Body of pancreas (tissue), 4 donors: ENCODE results near the gene MPLKIP. TPM values are rescaled to one million over a fixed set of nuclear protein-coding genes. Genes with fewer than 3 reads are reported as not detected.

ENCODE experiments used
- ATAC-seq: fragments of 150-250 bp; one replicate; pipeline ENCODE4 v1.9.1; 2016
- DNase-seq, 4 donors: peaks; one replicate each; pipeline ENCODE4 v3.0.0-alpha.2; 2019
- H3K27ac ChIP-seq, 4 donors: fragments of 200-600 bp; sonication (generic); 1 replicate in 3 of 4; 2 replicates in 1 of 4; pipeline versions ENCODE4 v1.5.1 to v1.6.1; 2016 to 2019; ENCODE audit warnings: mild to moderate bottlenecking in 1 of 4, mixed read lengths in 1 of 4, moderate library complexity in 1 of 4
- H3K27me3 ChIP-seq, 2 donors: fragments of 200-600 bp; sonication (generic); one replicate each; pipeline ENCODE4 v1.6.0; 2016; ENCODE audit warnings: mild to moderate bottlenecking in 1 of 2
- H3K36me3 ChIP-seq, 2 donors: fragments of 200-600 bp; sonication (generic); replicated peaks in 1 of 2; 2 replicates each; pipeline ENCODE4 v1.5.1; 2016; ENCODE audit warnings: low read depth in 2 of 2; ENCODE audit not compliant: insufficient read depth in 1 of 2
- H3K4me1 ChIP-seq: fragments of 200-600 bp; sonication (generic); one replicate; pipeline ENCODE4 v1.6.0; 2016
- H3K4me3 ChIP-seq, 2 donors: fragments of 200-600 bp; sonication (generic); 1 replicate in 1 of 2; 2 replicates in 1 of 2; pipeline ENCODE4 v1.5.1; 2016 to 2019
- H3K9me3 ChIP-seq, 3 donors: fragments of 200-600 bp; sonication (generic); 1 replicate in 2 of 3; 2 replicates in 1 of 3; pipeline ENCODE4 v1.5.1; 2016
- POLR2A ChIP-seq, 3 donors: fragments of 450-650 bp; IDR thresholded peaks; one replicate each; pipeline ENCODE4 v1.6.1; 2016; ENCODE audit warnings: antibody characterized with exemption in 3 of 3, mild to moderate bottlenecking in 2 of 3
- WGBS, 2 donors: methylation state at CpG; one replicate each; pipeline ENCODE4 v1.1.5; 2017; 5-methylcytosine and 5-hydroxymethylcytosine counted together
- intact Hi-C: fragments of 100-400 bp; cut with DNase I; formaldehyde crosslinking; loops from one replicate; pipeline ENCODE4 v1.15.1; 2023
- total RNA-seq, 2 donors: library from RNA; depleted of rRNA; stranded (reverse); fragments of >200 nt; gene quantifications; one replicate each; pipeline ENCODE4 v1.1.0, GENCODE V29; 2016
- TF ChIP-seq, protein P1 (sequence below), 7 experiments: fragments of 450-650 bp in 4 of 7; fragments of 200-600 bp in 3 of 7; sonication (generic) in 3 of 7; IDR thresholded peaks; one replicate each; pipeline ENCODE4 v1.5.1; 2016 to 2019; ENCODE audit warnings: antibody characterized with exemption in 7 of 7

The MPLKIP gene
- total RNA-seq, 2 donors from 2014 or later, result 4.6 to 9.9 TPM

DNA sequence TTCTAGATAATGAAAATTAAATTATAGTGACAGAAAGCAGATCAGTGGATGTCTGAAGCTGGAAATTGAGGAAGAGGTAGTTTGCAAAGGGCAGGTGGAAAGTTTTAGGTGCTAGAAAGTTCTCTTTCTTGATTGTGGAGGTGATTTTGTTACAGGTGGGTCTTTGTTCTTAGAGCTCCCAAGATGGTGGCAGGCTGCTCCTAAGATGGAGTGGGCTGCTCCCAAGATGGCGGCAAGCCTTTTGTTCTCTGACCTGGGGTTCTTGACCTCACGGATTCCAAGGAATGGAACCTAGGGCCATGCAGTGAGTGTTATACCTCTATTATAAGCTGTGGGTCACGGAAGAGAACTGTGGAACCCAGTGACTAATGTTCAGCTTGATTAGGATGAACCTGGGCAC, 32.9 kb upstream of the MPLKIP start:
- Histone ChIP-seq H3K36me3 (no peaks in the 10 kb centered on the region), H3K27me3 (no peaks in the 10 kb centered on the region), H3K27ac (no peak overlapping the region), H3K9me3 (no peaks in the 10 kb centered on the region), H3K4me1 (no peaks in the 10 kb centered on the region), H3K4me3 (no peak overlapping the region)
- no peak for DNase-seq
- no peak for TF ChIP-seq POLR2A (IDR thresholded peaks at IDR 0.05)
- TF ChIP-seq, protein P1, sequence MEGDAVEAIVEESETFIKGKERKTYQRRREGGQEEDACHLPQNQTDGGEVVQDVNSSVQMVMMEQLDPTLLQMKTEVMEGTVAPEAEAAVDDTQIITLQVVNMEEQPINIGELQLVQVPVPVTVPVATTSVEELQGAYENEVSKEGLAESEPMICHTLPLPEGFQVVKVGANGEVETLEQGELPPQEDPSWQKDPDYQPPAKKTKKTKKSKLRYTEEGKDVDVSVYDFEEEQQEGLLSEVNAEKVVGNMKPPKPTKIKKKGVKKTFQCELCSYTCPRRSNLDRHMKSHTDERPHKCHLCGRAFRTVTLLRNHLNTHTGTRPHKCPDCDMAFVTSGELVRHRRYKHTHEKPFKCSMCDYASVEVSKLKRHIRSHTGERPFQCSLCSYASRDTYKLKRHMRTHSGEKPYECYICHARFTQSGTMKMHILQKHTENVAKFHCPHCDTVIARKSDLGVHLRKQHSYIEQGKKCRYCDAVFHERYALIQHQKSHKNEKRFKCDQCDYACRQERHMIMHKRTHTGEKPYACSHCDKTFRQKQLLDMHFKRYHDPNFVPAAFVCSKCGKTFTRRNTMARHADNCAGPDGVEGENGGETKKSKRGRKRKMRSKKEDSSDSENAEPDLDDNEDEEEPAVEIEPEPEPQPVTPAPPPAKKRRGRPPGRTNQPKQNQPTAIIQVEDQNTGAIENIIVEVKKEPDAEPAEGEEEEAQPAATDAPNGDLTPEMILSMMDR (IDR thresholded peaks at IDR 0.05), result no peak
- intact Hi-C loops, result no loop called here
- WGBS, 2 donors, result 89 to 100% methylated on average over 2 to 3 of the region's 3 CpGs
- ATAC-seq, result no peak

DNA sequence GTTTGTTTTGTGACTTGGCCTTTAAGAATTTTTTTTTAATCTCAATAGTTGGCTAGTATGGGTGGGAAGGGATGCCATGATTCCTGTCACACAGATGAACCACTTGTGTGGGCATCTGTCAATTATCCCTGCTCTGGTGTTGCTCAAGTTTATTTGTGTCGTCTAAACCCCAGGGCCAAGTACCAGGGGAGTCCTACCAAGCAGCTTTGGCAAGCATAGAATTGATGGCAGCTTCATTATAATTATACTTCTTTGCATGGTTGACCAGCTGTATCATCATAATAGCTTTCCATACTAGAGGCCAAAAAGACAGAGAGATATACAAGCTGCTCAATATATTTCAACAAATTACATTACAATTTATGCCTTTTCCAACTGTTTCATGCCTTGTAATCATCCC, 30.8 kb upstream of the MPLKIP start:
- Histone ChIP-seq H3K27me3 (no peaks in the 10 kb centered on the region), H3K9me3 (no peaks in the 10 kb centered on the region), H3K4me3 (no peak overlapping the region), H3K36me3 (no peaks in the 10 kb centered on the region), H3K4me1 (no peaks in the 10 kb centered on the region), H3K27ac (no peak overlapping the region)
- ATAC-seq (no peak), DNase-seq (no peak)
- intact Hi-C loops, result no loop called here
- WGBS, 2 donors, result 50 to 71% methylated on average over 1 of the region's 1 CpG
- TF ChIP-seq POLR2A (IDR thresholded peaks at IDR 0.05), result no peak
- TF ChIP-seq, protein P1 (IDR thresholded peaks at IDR 0.05), result no peak

DNA sequence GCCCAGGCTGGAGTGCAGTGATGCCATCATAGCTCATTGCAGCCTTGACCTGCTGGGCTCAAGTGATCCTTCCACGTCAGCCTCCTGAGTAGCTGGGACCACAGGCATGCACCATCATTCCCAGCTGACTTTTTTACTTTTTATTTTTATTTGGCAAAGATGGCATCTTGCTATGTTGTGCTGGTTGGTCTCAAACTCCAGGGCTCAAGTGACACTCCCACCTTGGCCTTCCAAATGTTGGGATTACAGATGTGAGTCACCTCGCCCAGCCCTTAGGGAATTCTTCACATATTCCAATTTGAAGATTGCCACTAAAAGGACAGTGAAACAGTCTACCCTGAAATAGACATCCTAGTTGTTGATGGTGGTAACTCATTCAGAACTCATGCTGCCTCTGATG, 28.1 kb upstream of the MPLKIP start:
- DNase-seq (no peak), ATAC-seq (no peak)
- H3K4me3 ChIP-seq, result no peak overlapping the region
- no peak overlapping the region for H3K27ac ChIP-seq
- H3K9me3 ChIP-seq, result no peaks in the 10 kb centered on the region
- H3K4me1 ChIP-seq, result no peaks in the 10 kb centered on the region
- intact Hi-C loops, result no loop called here
- H3K36me3 ChIP-seq, result no peaks in the 10 kb centered on the region
- no peaks in the 10 kb centered on the region for H3K27me3 ChIP-seq
- WGBS, 2 donors, result 86 to 100% methylated on average over 2 of the region's 2 CpGs
- no peak for TF ChIP-seq POLR2A (IDR thresholded peaks at IDR 0.05)
- TF ChIP-seq, protein P1 (IDR thresholded peaks at IDR 0.05), result no peak

- 75 to 86% methylated on average over 4 of the region's 4 CpGs for WGBS, 2 donors
- H3K27ac ChIP-seq, result no peak overlapping the region
- DNase-seq, result no peak
- intact Hi-C loops, result no loop called here
- H3K4me1 ChIP-seq, result no peaks in the 10 kb centered on the region
- H3K27me3 ChIP-seq, result no peaks in the 10 kb centered on the region
- no peaks in the 10 kb centered on the region for H3K36me3 ChIP-seq
- ATAC-seq, result no peak
- H3K9me3 ChIP-seq, result no peaks in the 10 kb centered on the region
- no peak overlapping the region for H3K4me3 ChIP-seq
- TF ChIP-seq, protein P1 (IDR thresholded peaks at IDR 0.05), result no peak
- no peak for TF ChIP-seq POLR2A (IDR thresholded peaks at IDR 0.05)
These were observed 22.6 kb upstream of the MPLKIP start for GRCh38 chr7:40156988-40157387.

DNA sequence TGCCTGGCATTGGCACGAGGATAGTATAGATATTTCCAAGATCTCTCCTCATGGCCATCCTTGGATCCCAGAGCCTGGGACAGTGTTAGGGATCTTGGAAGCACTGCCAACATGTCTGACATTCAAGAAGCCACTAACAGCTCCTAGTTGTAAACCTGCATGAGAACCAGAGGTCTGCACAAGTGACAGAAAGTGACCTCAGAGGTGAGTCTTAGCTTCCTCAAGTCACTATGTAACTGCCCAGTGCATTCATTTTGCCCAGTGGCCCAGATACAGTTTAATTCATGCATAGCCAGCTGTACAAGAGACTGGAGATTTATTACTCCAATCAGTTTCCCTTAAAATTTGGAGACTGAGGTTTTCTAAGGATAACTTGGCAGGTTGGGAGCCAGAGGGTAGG, 17.1 kb upstream of the MPLKIP start:
- Histone ChIP-seq H3K27me3 (no peaks in the 10 kb centered on the region), H3K4me3 (no peak overlapping the region), H3K36me3 (no peaks in the 10 kb centered on the region), H3K4me1 (no peaks in the 10 kb centered on the region), H3K27ac (no peak overlapping the region), H3K9me3 (no peaks in the 10 kb centered on the region)
- ATAC-seq (no peak), DNase-seq (no peak)
- no peak for TF ChIP-seq POLR2A (IDR thresholded peaks at IDR 0.05)
- TF ChIP-seq, protein P1 (IDR thresholded peaks at IDR 0.05), result no peak
- intact Hi-C loops, result no loop called here
- 83 to 100% methylated on average over 1 of the region's 1 CpG for WGBS, 2 donors
